Activated naive CD8-positive, alpha-beta T cell (primary cell): Measurements from ENCODE around the gene FNIP1.

Experiments
- H3K27ac Mint-ChIP-seq: one replicate; pipeline ENCODE4 v1.8.0; 2021; ENCODE audit warnings: mixed read lengths
- H3K27me3 Mint-ChIP-seq: one replicate; pipeline ENCODE4 v1.8.0; 2021; ENCODE audit warnings: mixed read lengths
- H3K36me3 Mint-ChIP-seq: one replicate; pipeline ENCODE4 v1.8.0; 2021; ENCODE audit warnings: mixed read lengths
- H3K4me1 Mint-ChIP-seq: one replicate; pipeline ENCODE4 v1.8.0; 2021; ENCODE audit warnings: low read depth, mixed read lengths
- H3K4me3 Mint-ChIP-seq: one replicate; pipeline ENCODE4 v1.8.0; 2021; ENCODE audit warnings: mild to moderate bottlenecking, mixed read lengths
- H3K9me3 Mint-ChIP-seq: one replicate; pipeline ENCODE4 v1.8.0; 2021; ENCODE audit warnings: low read depth, mixed read lengths

FNIP1 gene

GRCh38 chr5:131671409-131671808 is 125.4 kb downstream of the FNIP1 start:
- H3K36me3 Mint-ChIP-seq: peaks cover 30% of the 10 kb centered on the region
- no peak overlapping the region for H3K27ac Mint-ChIP-seq
- no peaks in the 10 kb centered on the region for H3K27me3 Mint-ChIP-seq
- H3K4me1 Mint-ChIP-seq: peaks cover 13% of the 10 kb centered on the region
- no peak overlapping the region for H3K4me3 Mint-ChIP-seq
- no peaks in the 10 kb centered on the region for H3K9me3 Mint-ChIP-seq

- H3K27me3 Mint-ChIP-seq: no peaks in the 10 kb centered on the region
- H3K4me3 Mint-ChIP-seq: no peak overlapping the region
- no peaks in the 10 kb centered on the region for H3K9me3 Mint-ChIP-seq
- H3K4me1 Mint-ChIP-seq: no peaks in the 10 kb centered on the region
- peaks cover 30% of the 10 kb centered on the region for H3K36me3 Mint-ChIP-seq
- H3K27ac Mint-ChIP-seq: no peak overlapping the region
Observed at GRCh38 chr5:131664929-131665328, 131.9 kb downstream of the FNIP1 start.

GRCh38 chr5:131661933-131662332 is 134.9 kb downstream of the FNIP1 start:
- Mint-ChIP-seq H3K4me1 (no peaks in the 10 kb centered on the region), H3K36me3 (peaks cover 32% of the 10 kb centered on the region), H3K27ac (no peak overlapping the region), H3K4me3 (no peak overlapping the region), H3K27me3 (no peaks in the 10 kb centered on the region), H3K9me3 (no peaks in the 10 kb centered on the region)

GRCh38 chr5:131659841-131660240 is 137.0 kb downstream of the FNIP1 start:
- H3K4me3 Mint-ChIP-seq: no peak overlapping the region
- no peak overlapping the region for H3K27ac Mint-ChIP-seq
- no peaks in the 10 kb centered on the region for H3K9me3 Mint-ChIP-seq
- peaks cover 32% of the 10 kb centered on the region for H3K36me3 Mint-ChIP-seq
- H3K4me1 Mint-ChIP-seq: no peaks in the 10 kb centered on the region
- H3K27me3 Mint-ChIP-seq: no peaks in the 10 kb centered on the region

- Mint-ChIP-seq H3K4me1 (no peaks in the 10 kb centered on the region), H3K9me3 (no peaks in the 10 kb centered on the region), H3K36me3 (peaks cover 35% of the 10 kb centered on the region), H3K27me3 (no peaks in the 10 kb centered on the region), H3K27ac (no peak overlapping the region), H3K4me3 (no peak overlapping the region)
Observed at GRCh38 chr5:131659290-131659689, 137.5 kb downstream of the FNIP1 start.

- Mint-ChIP-seq H3K27me3 (no peaks in the 10 kb centered on the region), H3K9me3 (no peaks in the 10 kb centered on the region), H3K4me1 (no peaks in the 10 kb centered on the region), H3K27ac (no peak overlapping the region), H3K4me3 (no peak overlapping the region), H3K36me3 (peaks cover 28% of the 10 kb centered on the region)
Observed at GRCh38 chr5:131654776-131655175, 142.0 kb downstream of the FNIP1 start.

GRCh38 chr5:131654309-131654708 is 142.5 kb downstream of the FNIP1 start:
- Mint-ChIP-seq H3K4me3 (no peak overlapping the region), H3K27ac (no peak overlapping the region), H3K9me3 (no peaks in the 10 kb centered on the region), H3K27me3 (no peaks in the 10 kb centered on the region), H3K36me3 (peaks cover 26% of the 10 kb centered on the region), H3K4me1 (no peaks in the 10 kb centered on the region)

- no peak overlapping the region for H3K27ac Mint-ChIP-seq
- H3K4me1 Mint-ChIP-seq: no peaks in the 10 kb centered on the region
- no peak overlapping the region for H3K4me3 Mint-ChIP-seq
- peaks cover 38% of the 10 kb centered on the region for H3K36me3 Mint-ChIP-seq
- no peaks in the 10 kb centered on the region for H3K9me3 Mint-ChIP-seq
- no peaks in the 10 kb centered on the region for H3K27me3 Mint-ChIP-seq
Observed at GRCh38 chr5:131649161-131649560, 147.7 kb downstream of the FNIP1 start.

GRCh38 chr5:131647048-131647769 is 149.6 kb downstream of the FNIP1 start:
- Mint-ChIP-seq H3K9me3 (no peaks in the 10 kb centered on the region), H3K27me3 (no peaks in the 10 kb centered on the region), H3K36me3 (peaks cover 36% of the 10 kb centered on the region), H3K4me3 (no peak overlapping the region), H3K27ac (no peak overlapping the region), H3K4me1 (no peaks in the 10 kb centered on the region)

- H3K4me1 Mint-ChIP-seq: peaks cover 12% of the 10 kb centered on the region
- H3K36me3 Mint-ChIP-seq: peaks cover 26% of the 10 kb centered on the region
- H3K4me3 Mint-ChIP-seq: no peak overlapping the region
- H3K27ac Mint-ChIP-seq: no peak overlapping the region
- no peaks in the 10 kb centered on the region for H3K9me3 Mint-ChIP-seq
- no peaks in the 10 kb centered on the region for H3K27me3 Mint-ChIP-seq
Observed at GRCh38 chr5:131644822-131645221, 152.0 kb downstream of the FNIP1 start.

GRCh38 chr5:131644370-131644769 is 152.4 kb downstream of the FNIP1 start:
- H3K4me3 Mint-ChIP-seq: no peak overlapping the region
- peaks cover 16% of the 10 kb centered on the region for H3K4me1 Mint-ChIP-seq
- H3K9me3 Mint-ChIP-seq: no peaks in the 10 kb centered on the region
- no peak overlapping the region for H3K27ac Mint-ChIP-seq
- peaks cover 23% of the 10 kb centered on the region for H3K36me3 Mint-ChIP-seq
- no peaks in the 10 kb centered on the region for H3K27me3 Mint-ChIP-seq

GRCh38 chr5:131641494-131641893 is 155.3 kb downstream of the FNIP1 start:
- peaks cover 13% of the 10 kb centered on the region for H3K36me3 Mint-ChIP-seq
- no peaks in the 10 kb centered on the region for H3K9me3 Mint-ChIP-seq
- H3K4me1 Mint-ChIP-seq: peaks cover 24% of the 10 kb centered on the region
- H3K27me3 Mint-ChIP-seq: no peaks in the 10 kb centered on the region
- peak overlapping the region; percentile 94 for H3K27ac Mint-ChIP-seq
- no peak overlapping the region for H3K4me3 Mint-ChIP-seq

GRCh38 chr5:131640043-131640856 is 156.6 kb downstream of the FNIP1 start:
- Mint-ChIP-seq H3K9me3 (no peaks in the 10 kb centered on the region), H3K4me1 (peaks cover 31% of the 10 kb centered on the region), H3K27me3 (no peaks in the 10 kb centered on the region), H3K36me3 (peaks cover 9% of the 10 kb centered on the region), H3K4me3 (peak overlapping the region; percentile 73), H3K27ac (peak overlapping the region; percentile 94)

- H3K27ac Mint-ChIP-seq: peak overlapping the region; percentile 94
- H3K36me3 Mint-ChIP-seq: peaks cover 2% of the 10 kb centered on the region
- H3K27me3 Mint-ChIP-seq: no peaks in the 10 kb centered on the region
- peaks cover 32% of the 10 kb centered on the region for H3K4me1 Mint-ChIP-seq
- no peaks in the 10 kb centered on the region for H3K9me3 Mint-ChIP-seq
- H3K4me3 Mint-ChIP-seq: no peak overlapping the region
Observed at GRCh38 chr5:131639148-131639547, 157.7 kb downstream of the FNIP1 start.

- Mint-ChIP-seq H3K9me3 (no peaks in the 10 kb centered on the region), H3K4me1 (peaks cover 38% of the 10 kb centered on the region), H3K27ac (no peak overlapping the region)
Observed at GRCh38 chr5:131637694-131638093, 159.1 kb downstream of the FNIP1 start.

More at GRCh38 chr5:131637694-131638093, 159.1 kb downstream of the FNIP1 start:
- Mint-ChIP-seq H3K4me3 (no peak overlapping the region), H3K27me3 (no peaks in the 10 kb centered on the region), H3K36me3 (no peaks in the 10 kb centered on the region)
